GM20000 (cell line): ENCODE data around the gene FUT3.

Experiments
- DNase-seq: peaks from one replicate; pipeline ENCODE4 v3.0.0; 2012; ENCODE audit warnings: low spot score
- TF ChIP-seq, protein P1 (sequence below): IDR thresholded peaks from 2 replicates; pipeline ENCODE4 v1.5.1; 2012; ENCODE audit warnings: mild to moderate bottlenecking, control low read depth; ENCODE audit errors: extremely low read depth, missing control alignments

FUT3 gene

DNA sequence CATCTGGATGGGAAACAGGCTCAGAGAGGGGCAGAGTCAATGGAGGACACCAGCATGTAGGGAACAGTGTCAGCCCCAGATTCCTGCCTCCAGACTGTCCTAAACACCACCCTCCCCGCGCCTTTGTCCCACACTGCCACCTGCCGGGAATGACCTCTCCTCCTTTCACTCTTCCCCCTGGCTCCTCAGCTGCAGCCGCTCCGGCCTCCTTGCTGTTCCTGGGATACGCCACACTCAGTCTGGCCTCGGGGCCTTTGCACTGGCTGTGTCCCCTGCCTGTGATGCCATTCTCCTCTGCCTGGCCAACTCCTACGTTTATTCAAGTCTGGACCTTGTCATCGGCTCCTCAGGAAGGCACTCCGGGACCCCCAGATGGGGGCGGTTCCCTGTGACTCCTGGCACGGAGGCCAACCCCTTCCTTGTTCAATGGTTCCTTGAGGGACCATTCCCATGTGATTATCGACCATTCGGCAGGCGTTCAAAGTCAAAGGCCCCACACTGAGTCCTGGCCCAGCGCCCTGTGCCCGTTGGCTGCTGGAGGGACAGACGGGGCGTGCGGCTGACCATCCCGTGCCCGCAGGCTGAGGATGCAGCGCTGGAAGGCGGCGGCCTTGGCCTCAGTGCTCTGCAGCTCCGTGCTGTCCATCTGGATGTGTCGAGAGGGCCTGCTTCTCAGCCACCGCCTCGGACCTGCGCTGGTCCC lies 27.5 kb downstream of the FUT3 start:
- TF ChIP-seq, protein P1, sequence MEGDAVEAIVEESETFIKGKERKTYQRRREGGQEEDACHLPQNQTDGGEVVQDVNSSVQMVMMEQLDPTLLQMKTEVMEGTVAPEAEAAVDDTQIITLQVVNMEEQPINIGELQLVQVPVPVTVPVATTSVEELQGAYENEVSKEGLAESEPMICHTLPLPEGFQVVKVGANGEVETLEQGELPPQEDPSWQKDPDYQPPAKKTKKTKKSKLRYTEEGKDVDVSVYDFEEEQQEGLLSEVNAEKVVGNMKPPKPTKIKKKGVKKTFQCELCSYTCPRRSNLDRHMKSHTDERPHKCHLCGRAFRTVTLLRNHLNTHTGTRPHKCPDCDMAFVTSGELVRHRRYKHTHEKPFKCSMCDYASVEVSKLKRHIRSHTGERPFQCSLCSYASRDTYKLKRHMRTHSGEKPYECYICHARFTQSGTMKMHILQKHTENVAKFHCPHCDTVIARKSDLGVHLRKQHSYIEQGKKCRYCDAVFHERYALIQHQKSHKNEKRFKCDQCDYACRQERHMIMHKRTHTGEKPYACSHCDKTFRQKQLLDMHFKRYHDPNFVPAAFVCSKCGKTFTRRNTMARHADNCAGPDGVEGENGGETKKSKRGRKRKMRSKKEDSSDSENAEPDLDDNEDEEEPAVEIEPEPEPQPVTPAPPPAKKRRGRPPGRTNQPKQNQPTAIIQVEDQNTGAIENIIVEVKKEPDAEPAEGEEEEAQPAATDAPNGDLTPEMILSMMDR, result no peak
- no peak for DNase-seq

DNA sequence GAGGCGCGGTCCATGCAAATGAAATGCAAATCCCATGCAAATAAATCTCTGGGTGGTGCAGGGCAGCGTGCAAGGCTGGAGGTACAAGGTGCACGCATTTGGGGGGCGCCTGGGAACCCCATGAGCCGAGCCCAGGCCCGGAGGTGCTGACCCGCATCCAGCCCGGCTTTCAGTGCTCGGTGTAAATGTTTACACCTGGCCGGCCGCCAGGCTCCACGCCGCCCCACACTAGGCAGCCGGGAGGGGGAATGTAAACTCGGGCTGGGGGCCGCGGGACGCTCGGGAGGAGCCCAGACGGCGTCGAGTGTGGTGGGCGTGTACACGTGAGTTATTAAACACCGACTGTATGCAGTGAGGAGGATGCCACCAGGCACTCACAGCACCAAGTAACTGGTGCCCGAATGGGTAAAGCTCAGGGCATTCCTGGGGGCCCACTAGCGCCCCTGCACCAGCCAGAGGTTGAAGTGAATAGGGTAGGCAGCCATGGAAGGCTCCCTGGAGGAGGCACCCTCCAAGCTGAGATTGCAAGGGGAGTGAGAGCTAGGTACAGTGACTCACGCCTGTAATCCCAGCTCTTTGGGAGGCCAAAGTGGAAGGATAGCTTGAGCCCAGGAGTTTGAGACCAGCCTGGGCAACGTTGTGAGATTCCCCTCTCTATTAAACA lies 28.9 kb downstream of the FUT3 start:
- TF ChIP-seq, protein P1, result no peak
- DNase-seq, result no peak

DNA sequence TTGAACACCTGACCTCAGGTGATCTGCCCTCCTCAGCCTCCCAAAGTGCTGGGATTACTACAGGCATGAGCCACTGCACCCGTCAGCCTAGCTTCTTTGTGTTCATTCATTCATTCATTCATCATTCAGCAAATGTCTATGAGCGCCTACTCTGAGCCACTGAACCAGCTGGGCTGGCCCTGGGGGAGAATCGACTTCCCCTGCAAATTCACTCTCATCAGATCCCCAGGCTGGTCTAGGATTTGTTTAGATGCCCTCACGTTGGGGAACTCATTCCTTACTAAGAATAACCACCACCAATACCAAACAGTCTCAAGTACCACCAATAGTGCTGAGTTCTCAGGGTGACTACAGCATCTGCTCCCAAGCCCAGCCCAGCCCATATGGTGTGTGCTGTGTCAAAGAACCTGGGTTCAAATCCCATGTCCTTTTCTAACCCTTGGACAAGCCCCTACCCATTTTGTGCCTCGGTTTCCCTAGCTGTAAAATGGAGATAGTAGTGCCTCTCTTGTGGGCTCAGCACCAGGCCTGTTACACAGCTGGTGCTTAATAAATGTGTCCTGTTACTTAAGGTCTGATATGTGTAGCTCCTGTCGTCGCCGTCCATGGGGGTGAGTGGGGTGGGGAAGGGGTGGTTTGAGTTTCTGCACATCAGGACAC lies 29.6 kb downstream of the FUT3 start:
- TF ChIP-seq, protein P1, result no peak
- no peak for DNase-seq

DNA sequence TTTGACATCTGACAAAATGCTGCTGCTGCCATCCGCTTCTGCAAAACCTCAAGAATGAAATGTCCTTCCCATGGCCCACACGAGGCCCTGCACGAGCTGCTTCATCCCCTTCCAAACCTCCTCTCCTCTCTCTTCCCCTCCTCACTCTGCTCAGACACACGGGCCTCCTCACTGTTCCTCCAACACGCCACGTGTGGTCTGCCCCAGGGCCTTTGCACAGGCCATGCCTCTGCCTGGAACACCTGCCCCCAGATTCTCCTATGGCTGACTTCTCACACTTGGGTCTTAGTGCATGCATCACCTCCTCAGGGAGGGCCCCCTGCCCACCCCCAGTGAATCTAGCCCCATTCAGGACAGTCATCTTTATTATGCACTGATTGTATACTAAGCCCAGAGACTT lies 30.5 kb downstream of the FUT3 start:
- TF ChIP-seq, protein P1, result no peak
- no peak for DNase-seq

DNA sequence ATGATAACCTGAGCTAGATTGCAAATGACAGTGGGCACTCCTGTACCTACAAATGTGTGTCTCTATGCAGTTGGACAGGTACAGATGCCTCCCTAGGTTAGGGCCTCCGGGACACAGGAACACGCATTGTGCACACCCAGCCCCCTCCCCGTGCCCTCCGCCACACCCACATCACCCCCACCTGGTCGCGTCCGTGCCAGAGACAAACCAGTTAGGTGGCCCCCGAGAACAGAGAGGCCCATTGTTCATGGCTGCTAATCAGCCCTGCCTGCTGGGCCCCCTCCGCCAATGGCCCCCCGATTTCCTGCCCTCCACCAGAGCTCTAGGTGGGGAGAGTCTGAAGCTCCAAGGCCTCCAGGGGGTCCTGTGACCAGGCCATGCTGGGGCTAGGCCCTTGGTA lies 32.7 kb downstream of the FUT3 start:
- no peak for DNase-seq
- TF ChIP-seq, protein P1, result no peak

- TF ChIP-seq, protein P1, result no peak
- DNase-seq, result no peak
These were observed 34.0 kb downstream of the FUT3 start for GRCh38 chr19:5817218-5817617.

GRCh38 chr19:5814852-5815246 lies 36.4 kb downstream of the FUT3 start:
- TF ChIP-seq, protein P1, result no peak
- no peak for DNase-seq
